H1 (cell line): ENCODE data around the gene LONP2. TPM values are rescaled to one million over a fixed set of nuclear protein-coding genes. Genes with fewer than 3 reads are reported as not detected.

Experiments used
- CTCF ChIA-PET: fragments of 300-600 bp; sonication (Branson Sonifier 250); formaldehyde crosslinking; loops from one replicate; lab custom pipeline; 2021; ENCODE audit not compliant: partially characterized antibody; lab: Charles Lee
- POLR2A ChIA-PET: fragments of 300-600 bp; sonication (Branson Sonifier 250); formaldehyde crosslinking; loops from one replicate; lab custom pipeline; 2021; ENCODE audit warnings: inconsistent platforms; ENCODE audit not compliant: partially characterized antibody; lab: Charles Lee
- DNase-seq, 2 experiments: peaks; one replicate each; pipeline versions ENCODE4 v3.0.0 to v3.0.0-alpha.2; 2010 to 2022; ENCODE audit warnings: low spot score in 2 of 2, low read depth in 1 of 2, mixed read lengths in 1 of 2
- FAIRE-seq: peaks from 2 replicates; lab custom pipeline; 2011; peaks lifted over from hg19 to GRCh38; lab: Jason Lieb, UNC
- H2AFZ ChIP-seq: 2 replicates; pipeline ENCODE4 v1.8.1; 2012; ENCODE audit warnings: low read length, inconsistent platforms
- H2AK5ac ChIP-seq: 2 replicates; pipeline ENCODE4 v1.6.1; 2013; ENCODE audit warnings: low read depth, low read length
- H2BK120ac ChIP-seq: replicated peaks from 2 replicates; pipeline ENCODE3; 2013; ENCODE audit warnings: low read depth, low read length, inconsistent platforms
- H2BK12ac ChIP-seq: 2 replicates; pipeline ENCODE4 v1.6.1; 2013; ENCODE audit warnings: low read depth, low read length
- H2BK15ac ChIP-seq: 2 replicates; pipeline ENCODE4 v1.6.1; 2013; ENCODE audit warnings: low read length
- H2BK20ac ChIP-seq: 2 replicates; pipeline ENCODE4 v1.6.1; 2013; ENCODE audit warnings: low read length
- H2BK5ac ChIP-seq: 2 replicates; pipeline ENCODE4 v1.6.1; 2013; ENCODE audit warnings: low read depth, low read length
- H3K14ac ChIP-seq: 2 replicates; pipeline ENCODE4 v1.6.1; 2013; ENCODE audit warnings: inconsistent platforms; ENCODE audit not compliant: insufficient read length
- H3K18ac ChIP-seq: 2 replicates; pipeline ENCODE4 v1.6.1; 2013; ENCODE audit warnings: low read length; ENCODE audit errors: extremely low read depth
- H3K23ac ChIP-seq: 2 replicates; pipeline ENCODE4 v1.6.1; 2013; ENCODE audit warnings: inconsistent platforms; ENCODE audit not compliant: insufficient read length
- H3K23me2 ChIP-seq: 2 replicates; pipeline ENCODE4 v1.6.1; 2013; ENCODE audit warnings: low read depth, low read length
- H3K27ac ChIP-seq: 2 replicates; pipeline ENCODE4 v1.6.1; 2011; ENCODE audit warnings: low read depth, low read length, inconsistent platforms
- H3K27me3 ChIP-seq, 4 experiments: replicated peaks in 1 of 4; 1 replicate in 1 of 4; 2 replicates in 3 of 4; pipeline versions ENCODE4 v1.6.1 to v1.8.1; 2011 to 2013; ENCODE audit warnings: low read length in 3 of 4, mild to moderate bottlenecking in 3 of 4, inconsistent platforms in 2 of 4, mixed read lengths in 2 of 4, moderate library complexity in 1 of 4; ENCODE audit not compliant: control insufficient read depth in 3 of 4, insufficient read depth in 3 of 4; ENCODE audit errors: extremely low read depth in 1 of 4
- H3K36me3 ChIP-seq, 4 experiments: 2 replicates each; pipeline versions ENCODE4 v1.6.1 to v1.8.1; 2011 to 2013; ENCODE audit warnings: mild to moderate bottlenecking in 4 of 4, low read length in 3 of 4, moderate library complexity in 2 of 4, control low read depth in 1 of 4, inconsistent platforms in 1 of 4; ENCODE audit not compliant: insufficient read depth in 4 of 4, control insufficient read depth in 2 of 4
- H3K4ac ChIP-seq: replicated peaks from 2 replicates; pipeline ENCODE3; 2013; ENCODE audit warnings: low read length, low read depth, mixed read lengths, inconsistent platforms; ENCODE audit not compliant: insufficient read length
- H3K4me1 ChIP-seq, 4 experiments: replicated peaks in 1 of 4; 1 replicate in 1 of 4; 2 replicates in 3 of 4; pipeline versions ENCODE4 v1.6.1 to v1.8.1; 2011 to 2013; ENCODE audit warnings: low read length in 3 of 4, inconsistent platforms in 2 of 4, mixed read lengths in 1 of 4; ENCODE audit not compliant: insufficient read depth in 4 of 4, control insufficient read depth in 3 of 4
- H3K4me2 ChIP-seq, 2 experiments: 2 replicates each; pipeline versions ENCODE4 v1.6.1 to v1.8.1; 2011 to 2013; ENCODE audit warnings: low read depth in 2 of 2, low read length in 2 of 2, control low read depth in 1 of 2, inconsistent platforms in 1 of 2, mild to moderate bottlenecking in 1 of 2; ENCODE audit not compliant: insufficient read depth in 1 of 2
- H3K4me3 ChIP-seq, 4 experiments: fragments of 200-600, 300-600 bp in 1 of 4; sonication (generic), shearing (Covaris generic), sonication (Bioruptor Twin) in 1 of 4; 2 replicates each; pipeline versions ENCODE4 v1.5.1 to v1.8.1; 2011 to 2016; ENCODE audit warnings: low read length in 4 of 4, low read depth in 3 of 4, control low read depth in 2 of 4, inconsistent platforms in 2 of 4, mild to moderate bottlenecking in 2 of 4, mixed read lengths in 1 of 4, moderate library complexity in 1 of 4; ENCODE audit not compliant: insufficient read depth in 2 of 4; ENCODE audit errors: extremely low read depth in 1 of 4
- H3K56ac ChIP-seq: replicated peaks from 2 replicates; pipeline ENCODE3; 2013; ENCODE audit warnings: low read depth, mild to moderate bottlenecking, mixed read lengths, low read length, inconsistent platforms; ENCODE audit not compliant: insufficient read length
- H3K79me1 ChIP-seq: 2 replicates; pipeline ENCODE4 v1.6.1; 2013; ENCODE audit warnings: low read depth, low read length, control low read depth
- H3K79me2 ChIP-seq, 2 experiments: 2 replicates each; pipeline versions ENCODE4 v1.6.1 to v1.8.1; 2012 to 2013; ENCODE audit warnings: low read length in 2 of 2, mild to moderate bottlenecking in 2 of 2, inconsistent platforms in 1 of 2; ENCODE audit not compliant: insufficient read depth in 2 of 2, control insufficient read depth in 1 of 2
- H3K9ac ChIP-seq, 4 experiments: replicated peaks in 1 of 4; 1 replicate in 1 of 4; 2 replicates in 3 of 4; pipeline versions ENCODE4 v1.6.1 to v1.8.1; 2011 to 2013; ENCODE audit warnings: low read depth in 3 of 4, low read length in 3 of 4, control low read depth in 2 of 4, mild to moderate bottlenecking in 2 of 4, moderate library complexity in 2 of 4, inconsistent platforms in 1 of 4; ENCODE audit errors: extremely low read depth in 1 of 4
- H3K9me3 ChIP-seq, 2 experiments: 2 replicates each; pipeline versions ENCODE4 v1.6.1 to v1.8.1; 2012 to 2013; ENCODE audit warnings: mild to moderate bottlenecking in 2 of 2, moderate library complexity in 2 of 2, control low read depth in 1 of 2, inconsistent platforms in 1 of 2, low read depth in 1 of 2, low read length in 1 of 2, mixed read lengths in 1 of 2; ENCODE audit not compliant: insufficient read depth in 2 of 2
- H4K20me1 ChIP-seq, 2 experiments: replicated peaks in 1 of 2; 2 replicates each; pipeline versions ENCODE3 to v1.8.1; 2011 to 2013; ENCODE audit warnings: inconsistent platforms in 2 of 2, low read length in 2 of 2, mild to moderate bottlenecking in 1 of 2; ENCODE audit not compliant: insufficient read depth in 2 of 2, control insufficient read depth in 1 of 2
- H4K5ac ChIP-seq: 2 replicates; pipeline ENCODE4 v1.6.1; 2013; ENCODE audit warnings: low read length, low read depth, mixed read lengths, inconsistent platforms; ENCODE audit not compliant: insufficient read length
- H4K8ac ChIP-seq: 2 replicates; pipeline ENCODE4 v1.8.0; 2013; ENCODE audit warnings: mild to moderate bottlenecking, moderate library complexity, low read length, inconsistent platforms; ENCODE audit not compliant: insufficient read depth; ENCODE audit errors: extremely low read depth
- H4K91ac ChIP-seq: replicated peaks from 2 replicates; pipeline ENCODE3; 2013; ENCODE audit warnings: low read length, mixed read lengths, inconsistent platforms; ENCODE audit not compliant: insufficient read length
- CHD1 ChIP-seq: IDR thresholded peaks from 2 replicates; pipeline ENCODE4 v1.6.1; 2012; ENCODE audit warnings: low read depth, low read length, improper control_type of control experiment
- KDM4A ChIP-seq: IDR thresholded peaks from one replicate; pipeline ENCODE4 v1.7.1; 2012; ENCODE audit warnings: low read depth, mild to moderate bottlenecking, moderate library complexity, low read length, inconsistent platforms; ENCODE audit not compliant: severe bottlenecking
- KDM5A ChIP-seq: fragments of 200-600 bp; IDR thresholded peaks from 2 replicates; pipeline ENCODE4 v1.7.1; 2012; ENCODE audit warnings: mild to moderate bottlenecking, low read length, inconsistent platforms, mixed read lengths
- NANOG ChIP-seq: IDR thresholded peaks from 2 replicates; pipeline ENCODE4 v1.6.1; 2011; ENCODE audit warnings: low read length, low read depth, mild to moderate bottlenecking, inconsistent platforms; ENCODE audit not compliant: insufficient read depth, poor library complexity, severe bottlenecking
- NRF1 ChIP-seq: IDR thresholded peaks from 2 replicates; pipeline ENCODE4 v1.6.1; 2011; ENCODE audit warnings: mild to moderate bottlenecking, low read depth, low read length, improper control_type of control experiment
- POLR2A ChIP-seq, 2 experiments: IDR thresholded peaks; 1 replicate in 1 of 2; 2 replicates in 1 of 2; pipeline ENCODE4 v1.6.1; 2011; ENCODE audit warnings: low read depth in 2 of 2, low read length in 2 of 2, mild to moderate bottlenecking in 2 of 2; ENCODE audit errors: control extremely low read depth in 1 of 2
- POLR2AphosphoS5 ChIP-seq: IDR thresholded peaks from 2 replicates; pipeline ENCODE4 v1.6.1; 2011; ENCODE audit warnings: low read depth, low read length
- RAD21 ChIP-seq, 2 experiments: IDR thresholded peaks in 1 of 2; conservative IDR thresholded peaks in 1 of 2; 2 replicates each; pipeline ENCODE4 v1.6.1; 2011; ENCODE audit warnings: low read depth in 2 of 2, low read length in 2 of 2, improper control_type of control experiment in 1 of 2, inconsistent platforms in 1 of 2, mild to moderate bottlenecking in 1 of 2, moderate library complexity in 1 of 2
- RXRA ChIP-seq: IDR thresholded peaks from 2 replicates; pipeline ENCODE4 v1.6.1; 2011; ENCODE audit warnings: low read depth, mild to moderate bottlenecking, low read length, moderate library complexity; ENCODE audit not compliant: insufficient read depth
- SAP30 ChIP-seq: fragments of 300-600 bp; sonication (generic); IDR thresholded peaks from 2 replicates; pipeline ENCODE4 v1.7.1; 2012; ENCODE audit warnings: low read length, moderate library complexity, mild to moderate bottlenecking, inconsistent platforms; ENCODE audit not compliant: insufficient read depth, insufficient replicate concordance
- SIN3A ChIP-seq, 2 experiments: IDR thresholded peaks in 1 of 2; conservative IDR thresholded peaks in 1 of 2; 2 replicates each; pipeline ENCODE4 v1.6.1; 2011 to 2012; ENCODE audit warnings: low read length in 2 of 2, improper control_type of control experiment in 1 of 2, low read depth in 1 of 2, mild to moderate bottlenecking in 1 of 2
- TAF7 ChIP-seq: optimal IDR thresholded peaks from 2 replicates; pipeline ENCODE3; 2011; ENCODE audit warnings: low read depth, mild to moderate bottlenecking, inconsistent platforms, low read length, moderate library complexity, borderline replicate concordance
- TCF12 ChIP-seq: IDR thresholded peaks from 2 replicates; pipeline ENCODE4 v1.6.1; 2011; ENCODE audit warnings: low read depth, mild to moderate bottlenecking, low read length
- YY1 ChIP-seq: IDR thresholded peaks from 2 replicates; pipeline ENCODE4 v1.6.1; 2011; ENCODE audit warnings: low read depth, mild to moderate bottlenecking, low read length
- WGBS, 2 experiments: shearing (Covaris generic) in 1 of 2; methylation state at CpG; one replicate each; pipeline versions ENCODE4 v1.1.6 to v1.1.7; 2013 to 2015; ENCODE audit warnings: low lambda C conversion rate in 2 of 2, mixed read lengths in 2 of 2, inconsistent platforms in 1 of 2, low coverage in 1 of 2, missing lambda C conversion rate in 1 of 2; ENCODE audit not compliant: insufficient replicate concordance in 2 of 2, insufficient coverage in 1 of 2, insufficient read length in 1 of 2; ENCODE audit errors: extremely low coverage in 1 of 2, missing lambda C conversion rate in 1 of 2; 5-methylcytosine and 5-hydroxymethylcytosine counted together
- polyA plus RNA-seq, 7 experiments: library from polyadenylated mRNA; depleted of rRNA in 3 of 7; stranded (reverse) in 5 of 7; unstranded in 2 of 7; fragments of >200 nt in 5 of 7; fragments of 200-250 nt in 2 of 7; gene quantifications; 1 replicate in 5 of 7; 2 replicates in 1 of 7; 4 replicates in 1 of 7; pipeline versions ENCODE4 v1.2.1 to v1.2.3, GENCODE V29; 2011 to 2013; ENCODE audit warnings: missing spikeins in 2 of 7, mixed read lengths in 2 of 7
- total RNA-seq: library from RNA; stranded (reverse); fragmentation: NEBNext Ultra II Directional; extraction: Animal tissue kit (Norgen Biotek cat#: 25700); gene quantifications from 2 replicates; pipeline ENCODE4 v1.2.1, GENCODE V29; 2021

Gene LONP2
- total and polyA plus RNA-seq, 2 of the 8 experiments (the other 6 are each of a cell fraction or from before 2014, with no cell fraction given): 8.1 to 23.1 TPM

GRCh38 chr16:48218473-48218872 lies 25.6 kb upstream of the LONP2 start:
- Histone ChIP-seq H2BK120ac (no peak overlapping the region), H3K9ac (no peak overlapping the region), H3K4ac (no peak overlapping the region), H2BK5ac (no peak overlapping the region), H3K56ac (no peak overlapping the region), H3K79me1 (no peaks in the 10 kb centered on the region), H3K79me2 (no peaks in the 10 kb centered on the region), H2AFZ (no peak overlapping the region), H3K14ac (no peak overlapping the region), H4K8ac (no peak overlapping the region), H3K27ac (no peak overlapping the region), H4K91ac (no peak overlapping the region), H3K23ac (no peak overlapping the region), H2AK5ac (no peak overlapping the region), H4K5ac (no peak overlapping the region), H4K20me1 (no peaks in the 10 kb centered on the region), H3K27me3 (no peaks in the 10 kb centered on the region), H3K36me3 (no peaks in the 10 kb centered on the region), H3K18ac (no peak overlapping the region), H2BK15ac (no peak overlapping the region), H3K4me3 (no peak overlapping the region), H3K4me2 (no peak overlapping the region), H2BK12ac (no peak overlapping the region), H2BK20ac (no peak overlapping the region), H3K9me3 (no peaks in the 10 kb centered on the region), H3K23me2 (no peaks in the 10 kb centered on the region), H3K4me1 (no peaks in the 10 kb centered on the region; a peak in 1 of 7 replicates)
- ChIA-PET POLR2A (no interaction called here), CTCF (interaction anchor here (0.7 kb wide), 1 partner anchor 13 kb away, joined by 4 read pairs; no protein-coding TSS in a partner anchor)
- no peak for DNase-seq
- WGBS, 2 experiments: 77% methylated on average over 3 of the region's 3 CpGs; no CpG with 5 or more reads in 1 of the 2 experiments
- FAIRE-seq: no peak
- TF ChIP-seq NRF1 (no peak), TCF12 (no peak), SAP30 (no peak), POLR2AphosphoS5 (no peak), KDM5A (no peak), NANOG (no peak), SIN3A (conservative IDR thresholded peaks at IDR 0.05 in 1 of 2, IDR thresholded peaks at IDR 0.05 in 1 of 2; ENCODE audit: low read depth in 1 of 2, low read length in 2 of 2) (no peak), YY1 (no peak), RAD21 (IDR thresholded peaks at IDR 0.05 in 1 of 2, conservative IDR thresholded peaks at IDR 0.05 in 1 of 2; ENCODE audit: low read depth in 2 of 2, low read length in 2 of 2) (no peak), RXRA (no peak), KDM4A (no peak), TAF7 (no peak), CHD1 (no peak), POLR2A (IDR thresholded peaks at IDR 0.05; ENCODE audit: control extremely low read depth in 1 of 2, low read depth in 2 of 2, low read length in 2 of 2) (no peak)
